GM18867 (cell line): Measurements from ENCODE around the gene PRR29.

Experiments
- ATAC-seq: cut with Tn5 transposase; IDR thresholded peaks from one replicate; pipeline ENCODE4 v1.9.1; 2021; ENCODE audit warnings: mild to moderate bottlenecking, moderate library complexity; ENCODE audit not compliant: unreplicated experiment

PRR29 gene

GRCh38 chr17:64038331-64039105 lies 40.4 kb downstream of the PRR29 start:
- no peak for ATAC-seq

GRCh38 chr17:64039106-64039400 lies 40.9 kb downstream of the PRR29 start:
- ATAC-seq = no peak

- no peak for ATAC-seq
These were observed 42.1 kb downstream of the PRR29 start for GRCh38 chr17:64040206-64040605.

DNA sequence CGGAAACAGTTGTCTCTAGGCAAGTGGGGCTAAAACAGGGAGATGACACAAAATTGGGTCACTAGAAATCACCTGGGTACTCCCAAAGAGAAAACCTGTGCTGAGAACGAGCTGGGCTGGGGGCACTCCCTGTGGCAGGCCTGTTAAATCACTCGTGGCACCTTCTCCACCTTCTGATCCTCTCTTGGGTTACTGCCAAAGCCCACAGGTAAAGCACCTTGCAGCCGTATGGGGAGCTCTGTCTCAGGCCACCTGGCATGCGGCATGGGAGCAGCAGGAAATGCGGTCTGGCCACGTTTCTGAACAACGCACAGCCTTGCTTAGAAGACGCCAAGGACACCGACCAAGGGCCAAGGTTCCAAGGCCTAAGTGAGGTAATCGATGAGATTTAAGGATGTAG lies 43.8 kb downstream of the PRR29 start:
- ATAC-seq = no peak

- no peak for ATAC-seq
These were observed 44.7 kb downstream of the PRR29 start for GRCh38 chr17:64042700-64043485.

- no peak for ATAC-seq
These were observed 47.0 kb downstream of the PRR29 start for GRCh38 chr17:64045176-64045575.

DNA sequence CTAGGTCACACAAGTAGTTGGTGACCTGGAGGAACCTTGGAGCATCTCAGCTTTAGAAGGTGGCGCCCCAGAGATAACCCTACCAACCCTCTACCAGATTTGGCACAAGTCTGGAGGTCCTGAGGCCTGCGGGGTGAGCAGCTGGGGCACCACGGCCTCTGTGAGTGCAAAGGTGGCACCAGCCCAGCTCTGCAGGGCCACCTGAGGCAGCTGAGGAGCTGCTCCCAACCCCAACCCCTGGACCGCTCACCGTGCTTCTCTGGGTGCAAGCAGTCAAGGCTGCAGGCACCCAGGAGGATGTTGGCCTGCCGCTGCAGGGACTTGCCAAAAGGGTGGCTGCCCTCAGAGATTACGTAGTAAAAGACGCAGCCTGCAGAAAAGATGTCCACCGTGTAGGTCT lies 50.7 kb downstream of the PRR29 start:
- no peak for ATAC-seq

GRCh38 chr17:64051153-64051552 lies 53.0 kb downstream of the PRR29 start:
- no peak for ATAC-seq

DNA sequence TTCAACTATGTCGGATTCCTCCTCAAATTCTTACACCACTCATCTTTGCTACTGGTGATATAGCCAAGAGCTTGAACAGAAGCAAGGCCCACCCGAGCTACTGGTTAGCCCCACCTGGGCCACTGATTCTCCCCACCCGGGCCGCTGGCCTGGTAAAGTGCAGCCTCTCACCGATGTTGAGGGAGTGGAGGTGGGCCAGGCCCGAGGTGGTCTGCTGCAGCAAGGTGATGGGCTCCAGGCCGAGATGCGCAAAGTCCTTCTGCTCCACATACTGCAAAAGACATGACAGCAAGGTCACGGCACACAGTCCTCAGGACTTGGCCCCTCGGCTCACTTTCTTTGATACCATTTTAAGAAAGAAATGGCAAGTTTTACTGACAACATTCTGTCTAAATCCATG lies 55.0 kb downstream of the PRR29 start:
- no peak for ATAC-seq
